ENCODE results near the gene BIRC2. TPM values are rescaled to one million over a fixed set of nuclear protein-coding genes. Genes with fewer than 3 reads are reported as not detected.
A peak's percentile ranks its signal among the peaks of the same experiment; 100 is the strongest.

BIRC2 gene
- total RNA-seq, 1 experiment from 2014 or later = 53.5 TPM

- H3K4me3 Mint-ChIP-seq (ENCODE audit: unreplicated experiment) = no peak overlapping the region
- peaks cover 5% of the 10 kb centered on the region for H3K4me1 ChIP-seq
- CTCF ChIA-PET = interaction anchor here (0.7 to 1.3 kb wide), 2 partner anchors 19 to 64 kb away, joined by 4 to 6 read pairs; partner anchors contain the start of gene BIRC2
Measured at GRCh38 chr11:102410382-102410784, 63.4 kb downstream of the BIRC2 start.

GRCh38 chr11:102411142-102411541 lies 64.1 kb downstream of the BIRC2 start:
- DNase-seq = no peak
- no peaks in the 10 kb centered on the region for H3K9me3 Mint-ChIP-seq (ENCODE audit: unreplicated experiment)
- no peak overlapping the region for H3K4me3 Mint-ChIP-seq (ENCODE audit: unreplicated experiment)
- peaks cover 45% of the 10 kb centered on the region for H3K36me3 Mint-ChIP-seq (ENCODE audit: insufficient read depth, unreplicated experiment)
- peak overlapping the region; percentile 9 for H3K27ac Mint-ChIP-seq (ENCODE audit: unreplicated experiment)
- peaks cover 43% of the 10 kb centered on the region for H3K4me1 Mint-ChIP-seq (ENCODE audit: low read depth, unreplicated experiment)
- intact Hi-C loops (cut with micrococcal nuclease; ENCODE audit: unreplicated experiment) = loop anchor here (2.0 kb wide), 1 partner anchor 20 kb away; no protein-coding TSS in a partner anchor
- no peaks in the 10 kb centered on the region for H3K27me3 Mint-ChIP-seq (ENCODE audit: insufficient read depth, unreplicated experiment)
- H3K36me3 ChIP-seq (ENCODE audit: control insufficient read depth, insufficient read depth, low read length) = peaks cover 3% of the 10 kb centered on the region
- no peaks in the 10 kb centered on the region for H3K27me3 ChIP-seq (replicated peaks; ENCODE audit: control insufficient read depth, insufficient read depth, low read length)
- no peak overlapping the region for H3K4me3 ChIP-seq (ENCODE audit: low read depth, low read length)
- POLR2A ChIA-PET = no interaction called here
- CTCF ChIA-PET = interaction anchor here (1.3 kb wide), 1 partner anchor 20 kb away, joined by 4 read pairs; no protein-coding TSS in a partner anchor
- no peaks in the 10 kb centered on the region for H3K9me3 ChIP-seq
- no peak for TF ChIP-seq CTCF (IDR thresholded peaks at IDR 0.05; ENCODE audit: insufficient read depth in 1 of 2, low read depth in 1 of 2, low read length in 1 of 2, severe bottlenecking in 1 of 2, unreplicated experiment in 1 of 2)
- peaks cover 5% of the 10 kb centered on the region for H3K4me1 ChIP-seq
- BruUV-seq (replicated peaks) = no TSS peak

More at GRCh38 chr11:102410382-102410784, 63.4 kb downstream of the BIRC2 start:
- intact Hi-C loops (cut with micrococcal nuclease; ENCODE audit: unreplicated experiment) = loop anchor here (2.0 kb wide), 1 partner anchor 20 kb away; no protein-coding TSS in a partner anchor
- no peaks in the 10 kb centered on the region for H3K27me3 ChIP-seq (replicated peaks; ENCODE audit: control insufficient read depth, insufficient read depth, low read length)
- peaks cover 52% of the 10 kb centered on the region for H3K36me3 Mint-ChIP-seq (ENCODE audit: insufficient read depth, unreplicated experiment)
- H3K27me3 Mint-ChIP-seq (ENCODE audit: insufficient read depth, unreplicated experiment) = no peaks in the 10 kb centered on the region
- POLR2A ChIA-PET = no interaction called here
- H3K27ac Mint-ChIP-seq (ENCODE audit: unreplicated experiment) = no peak overlapping the region
- H3K36me3 ChIP-seq (ENCODE audit: control insufficient read depth, insufficient read depth, low read length) = peaks cover 5% of the 10 kb centered on the region
- H3K4me1 Mint-ChIP-seq (ENCODE audit: low read depth, unreplicated experiment) = peaks cover 47% of the 10 kb centered on the region
- peak in 1 of 2 experiments; percentile 33 for DNase-seq
- no peak for TF ChIP-seq CTCF (IDR thresholded peaks at IDR 0.05; ENCODE audit: insufficient read depth in 1 of 2, low read depth in 1 of 2, low read length in 1 of 2, severe bottlenecking in 1 of 2, unreplicated experiment in 1 of 2)
- BruUV-seq (replicated peaks) = no TSS peak
- H3K9me3 ChIP-seq = no peaks in the 10 kb centered on the region
- no peak overlapping the region for H3K4me3 ChIP-seq (ENCODE audit: low read depth, low read length)
- no peaks in the 10 kb centered on the region for H3K9me3 Mint-ChIP-seq (ENCODE audit: unreplicated experiment)

GRCh38 chr11:102413497-102413896 lies 66.5 kb downstream of the BIRC2 start:
- Histone ChIP-seq H3K4me3 (ENCODE audit: low read depth, low read length) (no peak overlapping the region), H3K27me3 (replicated peaks; ENCODE audit: control insufficient read depth, insufficient read depth, low read length) (no peaks in the 10 kb centered on the region), H3K9me3 (no peaks in the 10 kb centered on the region), H3K36me3 (ENCODE audit: control insufficient read depth, insufficient read depth, low read length) (peaks cover 3% of the 10 kb centered on the region; the same call in 1 of the 2 replicates), H3K4me1 (peaks cover 5% of the 10 kb centered on the region)
- H3K27me3 Mint-ChIP-seq (ENCODE audit: insufficient read depth, unreplicated experiment) = no peaks in the 10 kb centered on the region
- intact Hi-C loops (cut with micrococcal nuclease; ENCODE audit: unreplicated experiment) = no loop called here
- no peak for TF ChIP-seq CTCF (IDR thresholded peaks at IDR 0.05; ENCODE audit: insufficient read depth in 1 of 2, low read depth in 1 of 2, low read length in 1 of 2, severe bottlenecking in 1 of 2, unreplicated experiment in 1 of 2)
- BruUV-seq (replicated peaks) = no TSS peak
- peaks cover 39% of the 10 kb centered on the region for H3K36me3 Mint-ChIP-seq (ENCODE audit: insufficient read depth, unreplicated experiment)
- H3K27ac Mint-ChIP-seq (ENCODE audit: unreplicated experiment) = no peak overlapping the region
- H3K4me1 Mint-ChIP-seq (ENCODE audit: low read depth, unreplicated experiment) = peaks cover 49% of the 10 kb centered on the region
- DNase-seq = no peak
- no peak overlapping the region for H3K4me3 Mint-ChIP-seq (ENCODE audit: unreplicated experiment)
- peaks cover 15% of the 10 kb centered on the region for H3K9me3 Mint-ChIP-seq (ENCODE audit: unreplicated experiment)
- ChIA-PET CTCF (no interaction called here), POLR2A (no interaction called here)

All from Caco-2 (cell line).